ENCODE data around the gene SCG5. TPM values are rescaled to one million over a fixed set of nuclear protein-coding genes. Genes with fewer than 3 reads are reported as not detected.

Gene SCG5
- total RNA-seq, 1 experiment from 2014 or later, result 1.3 TPM

DNA sequence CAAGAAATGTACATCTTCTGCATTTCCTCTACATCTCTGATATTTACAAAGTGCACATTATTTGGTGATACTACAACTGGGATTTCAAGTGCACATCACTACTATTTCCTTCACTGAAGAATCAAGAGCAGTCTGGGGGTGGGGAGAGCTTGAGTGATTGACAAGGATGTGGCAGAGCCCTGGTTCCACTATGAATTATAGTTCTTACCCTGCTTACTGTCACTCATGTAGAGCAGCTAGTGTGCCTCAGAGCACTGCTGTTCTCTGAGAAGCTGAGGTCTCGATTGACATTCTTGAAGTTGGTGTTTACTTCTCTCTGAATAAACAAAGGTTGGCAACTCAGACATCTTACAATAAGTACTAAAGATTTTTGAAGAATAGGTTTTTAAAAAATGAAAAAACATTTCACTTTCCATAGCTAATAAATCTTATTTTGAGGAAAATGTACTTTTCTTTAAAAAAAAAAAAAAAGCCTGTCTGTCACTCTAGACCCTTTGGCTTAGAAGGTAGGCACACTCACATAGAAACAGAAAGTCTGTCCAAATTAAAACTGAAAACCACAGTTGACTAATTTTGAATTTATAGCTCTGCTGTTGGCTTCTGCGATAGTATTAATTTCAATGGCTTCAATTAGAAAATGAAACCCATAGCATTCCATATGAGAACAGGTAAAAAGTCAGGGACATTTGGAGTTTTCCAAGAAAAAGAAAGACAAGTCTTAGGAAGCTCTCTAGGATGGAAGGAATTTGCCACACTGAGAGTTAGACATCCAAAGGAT, 81.8 kb downstream of the SCG5 start:
- Histone ChIP-seq H3K36me3 (ENCODE audit: low read depth, low read length) (no peaks in the 10 kb centered on the region), H3F3A (ENCODE audit: low read length, unreplicated experiment) (no peaks in the 10 kb centered on the region), H3K27me3 (ENCODE audit: low read length) (no peaks in the 10 kb centered on the region), H3K9ac (ENCODE audit: low read length) (no peak overlapping the region), H3K79me2 (ENCODE audit: low read length) (no peaks in the 10 kb centered on the region), H3K4me1 (ENCODE audit: insufficient read depth, low read length) (peaks cover 7% of the 10 kb centered on the region), H3K9me2 (replicated peaks; ENCODE audit: low read length) (no peaks in the 10 kb centered on the region), H4K20me1 (ENCODE audit: low read length) (no peaks in the 10 kb centered on the region), H3K4me2 (ENCODE audit: low read length) (no peak overlapping the region), H2AFZ (ENCODE audit: low read length) (no peak overlapping the region), H3K4me3 (ENCODE audit: low read length) (no peak overlapping the region), H3K9me3 (ENCODE audit: low read length) (no peaks in the 10 kb centered on the region), H3K27ac (ENCODE audit: low read length) (no peak overlapping the region)
- POLR2A ChIA-PET (ENCODE audit: unreplicated experiment), result no interaction called here
- TF ChIP-seq, protein P1, sequence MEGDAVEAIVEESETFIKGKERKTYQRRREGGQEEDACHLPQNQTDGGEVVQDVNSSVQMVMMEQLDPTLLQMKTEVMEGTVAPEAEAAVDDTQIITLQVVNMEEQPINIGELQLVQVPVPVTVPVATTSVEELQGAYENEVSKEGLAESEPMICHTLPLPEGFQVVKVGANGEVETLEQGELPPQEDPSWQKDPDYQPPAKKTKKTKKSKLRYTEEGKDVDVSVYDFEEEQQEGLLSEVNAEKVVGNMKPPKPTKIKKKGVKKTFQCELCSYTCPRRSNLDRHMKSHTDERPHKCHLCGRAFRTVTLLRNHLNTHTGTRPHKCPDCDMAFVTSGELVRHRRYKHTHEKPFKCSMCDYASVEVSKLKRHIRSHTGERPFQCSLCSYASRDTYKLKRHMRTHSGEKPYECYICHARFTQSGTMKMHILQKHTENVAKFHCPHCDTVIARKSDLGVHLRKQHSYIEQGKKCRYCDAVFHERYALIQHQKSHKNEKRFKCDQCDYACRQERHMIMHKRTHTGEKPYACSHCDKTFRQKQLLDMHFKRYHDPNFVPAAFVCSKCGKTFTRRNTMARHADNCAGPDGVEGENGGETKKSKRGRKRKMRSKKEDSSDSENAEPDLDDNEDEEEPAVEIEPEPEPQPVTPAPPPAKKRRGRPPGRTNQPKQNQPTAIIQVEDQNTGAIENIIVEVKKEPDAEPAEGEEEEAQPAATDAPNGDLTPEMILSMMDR (conservative IDR thresholded peaks at IDR 0.05; ENCODE audit: low read depth, low read length), result no peak
- TF ChIP-seq EZH2 (IDR thresholded peaks at IDR 0.05; ENCODE audit: low read length, unreplicated experiment) (no peak), EZH2phosphoT487 (IDR thresholded peaks at IDR 0.05; ENCODE audit: borderline replicate concordance, low read length) (no peak)
- BruUV-seq (replicated peaks), result no TSS peak
- CTCF ChIA-PET, result interaction anchor here (0.6 kb wide), 1 partner anchor 231 kb away, joined by 5 read pairs; no protein-coding TSS in a partner anchor
- no peak for DNase-seq
- ATAC-seq, result no peak
- intact Hi-C loops (cut with micrococcal nuclease), result no loop called here

DNA sequence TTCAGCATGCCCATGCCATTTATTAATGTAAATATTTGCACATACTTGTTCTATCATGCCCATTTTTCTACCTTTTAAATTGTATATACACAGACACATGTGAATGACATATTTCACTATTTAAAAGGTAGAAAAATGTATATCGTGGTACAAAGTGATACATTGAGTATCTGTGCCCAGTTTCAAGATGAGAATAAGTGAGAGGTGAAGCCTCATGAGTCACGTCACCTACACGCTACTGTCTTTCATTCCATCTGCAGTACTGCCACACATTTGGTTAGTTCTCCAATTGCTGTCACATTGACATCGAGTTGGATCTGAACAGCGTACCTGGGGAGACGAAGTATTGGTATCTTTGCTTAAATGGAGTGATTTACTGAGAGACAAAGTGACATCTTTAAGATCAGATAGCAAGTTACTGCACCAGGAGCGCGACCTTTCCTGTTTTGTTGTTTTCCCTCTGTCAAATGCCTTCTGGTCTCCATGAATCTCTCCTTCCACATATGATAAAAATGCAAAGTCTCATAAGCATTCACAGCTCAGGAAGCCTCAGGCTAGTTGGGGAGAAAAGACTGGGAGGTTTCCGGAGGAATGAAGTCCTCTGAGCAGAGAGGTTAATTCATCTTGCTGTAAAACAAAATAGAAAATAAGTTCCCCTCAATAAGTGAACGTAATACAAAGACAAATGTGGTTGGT, 88.3 kb downstream of the SCG5 start:
- H3K9me2 ChIP-seq (replicated peaks; ENCODE audit: low read length), result no peaks in the 10 kb centered on the region
- H3K27me3 ChIP-seq (ENCODE audit: low read length), result no peaks in the 10 kb centered on the region
- no peaks in the 10 kb centered on the region for H3F3A ChIP-seq (ENCODE audit: low read length, unreplicated experiment)
- no peak overlapping the region for H3K9ac ChIP-seq (ENCODE audit: low read length)
- ChIA-PET CTCF (no interaction called here), POLR2A (ENCODE audit: unreplicated experiment) (no interaction called here)
- no peak overlapping the region for H3K4me3 ChIP-seq (ENCODE audit: low read length)
- no peak overlapping the region for H3K27ac ChIP-seq (ENCODE audit: low read length)
- ATAC-seq (no peak), DNase-seq (no peak)
- BruUV-seq (replicated peaks), result no TSS peak
- intact Hi-C loops (cut with micrococcal nuclease), result loop anchor here (5.0 kb wide), 1 partner anchor 97 kb away; no protein-coding TSS in a partner anchor
- H3K4me2 ChIP-seq (ENCODE audit: low read length), result no peak overlapping the region
- peaks cover 12% of the 10 kb centered on the region; the same call in 1 of the 2 replicates for H3K4me1 ChIP-seq (ENCODE audit: insufficient read depth, low read length)
- TF ChIP-seq, protein P1 (conservative IDR thresholded peaks at IDR 0.05; ENCODE audit: low read depth, low read length), result no peak
- TF ChIP-seq EZH2 (IDR thresholded peaks at IDR 0.05; ENCODE audit: low read length, unreplicated experiment) (no peak), EZH2phosphoT487 (IDR thresholded peaks at IDR 0.05; ENCODE audit: borderline replicate concordance, low read length) (no peak)
- no peak overlapping the region for H2AFZ ChIP-seq (ENCODE audit: low read length)
- H3K36me3 ChIP-seq (ENCODE audit: low read depth, low read length), result no peaks in the 10 kb centered on the region
- no peaks in the 10 kb centered on the region for H3K79me2 ChIP-seq (ENCODE audit: low read length)
- no peaks in the 10 kb centered on the region for H3K9me3 ChIP-seq (ENCODE audit: low read length)
- H4K20me1 ChIP-seq (ENCODE audit: low read length), result no peaks in the 10 kb centered on the region

Measured in PC-3 (cell line).